Esophagus squamous epithelium (tissue), 4 donors: ENCODE results near the gene OR52W1.

Source experiments
- POLR2A ChIP-seq, 4 donors: fragments of 450-650 bp; IDR thresholded peaks; one replicate each; pipeline ENCODE4 v1.6.1; 2017; ENCODE audit warnings: antibody characterized with exemption in 4 of 4, mild to moderate bottlenecking in 4 of 4, moderate library complexity in 3 of 4
- TF ChIP-seq, protein P1 (sequence below), 6 experiments: fragments of 450-650 bp in 4 of 6; fragments of 200-600 bp in 2 of 6; sonication (generic) in 2 of 6; IDR thresholded peaks; one replicate each; pipeline ENCODE4 v1.5.1; 2016 to 2019; ENCODE audit warnings: antibody characterized with exemption in 6 of 6, mild to moderate bottlenecking in 4 of 6, moderate library complexity in 4 of 6

GRCh38 chr11:6245536-6245935 lies 46.5 kb downstream of the OR52W1 start:
- TF ChIP-seq, protein P1, sequence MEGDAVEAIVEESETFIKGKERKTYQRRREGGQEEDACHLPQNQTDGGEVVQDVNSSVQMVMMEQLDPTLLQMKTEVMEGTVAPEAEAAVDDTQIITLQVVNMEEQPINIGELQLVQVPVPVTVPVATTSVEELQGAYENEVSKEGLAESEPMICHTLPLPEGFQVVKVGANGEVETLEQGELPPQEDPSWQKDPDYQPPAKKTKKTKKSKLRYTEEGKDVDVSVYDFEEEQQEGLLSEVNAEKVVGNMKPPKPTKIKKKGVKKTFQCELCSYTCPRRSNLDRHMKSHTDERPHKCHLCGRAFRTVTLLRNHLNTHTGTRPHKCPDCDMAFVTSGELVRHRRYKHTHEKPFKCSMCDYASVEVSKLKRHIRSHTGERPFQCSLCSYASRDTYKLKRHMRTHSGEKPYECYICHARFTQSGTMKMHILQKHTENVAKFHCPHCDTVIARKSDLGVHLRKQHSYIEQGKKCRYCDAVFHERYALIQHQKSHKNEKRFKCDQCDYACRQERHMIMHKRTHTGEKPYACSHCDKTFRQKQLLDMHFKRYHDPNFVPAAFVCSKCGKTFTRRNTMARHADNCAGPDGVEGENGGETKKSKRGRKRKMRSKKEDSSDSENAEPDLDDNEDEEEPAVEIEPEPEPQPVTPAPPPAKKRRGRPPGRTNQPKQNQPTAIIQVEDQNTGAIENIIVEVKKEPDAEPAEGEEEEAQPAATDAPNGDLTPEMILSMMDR (IDR thresholded peaks at IDR 0.05), result no peak
- no peak for TF ChIP-seq POLR2A (IDR thresholded peaks at IDR 0.05)
